Astrocyte (in vitro differentiated cells and primary cell): ENCODE measurements around the gene LPO. TPM values are rescaled to one million over a fixed set of nuclear protein-coding genes. Genes with fewer than 3 reads are reported as not detected.

Experiments
- DNase-seq: peaks from one replicate; pipeline ENCODE4 v3.0.0-alpha.2; 2010; ENCODE audit warnings: low read depth
- FAIRE-seq: peaks from 2 replicates; lab custom pipeline; 2011; peaks lifted over from hg19 to GRCh38; lab: Jason Lieb, UNC
- H2AFZ ChIP-seq: 2 replicates; pipeline ENCODE4 v1.6.0; 2012; ENCODE audit warnings: low read depth, low read length, inconsistent platforms
- H3K27ac ChIP-seq: 2 replicates; pipeline ENCODE4 v1.5.1; 2011; ENCODE audit warnings: low read depth, low read length, inconsistent platforms
- H3K27me3 ChIP-seq: 2 replicates; pipeline ENCODE4 v1.6.0; 2011; ENCODE audit warnings: low read length, inconsistent platforms; ENCODE audit not compliant: insufficient read depth
- H3K36me3 ChIP-seq: 2 replicates; pipeline ENCODE4 v1.5.1; 2011; ENCODE audit warnings: low read length, inconsistent platforms; ENCODE audit not compliant: insufficient read depth
- H3K4me1 ChIP-seq: 2 replicates; pipeline ENCODE4 v1.5.1; 2011; ENCODE audit warnings: low read length, inconsistent platforms; ENCODE audit not compliant: insufficient read depth
- H3K4me2 ChIP-seq: 2 replicates; pipeline ENCODE4 v1.6.0; 2012; ENCODE audit warnings: low read length, inconsistent platforms
- H3K4me3 ChIP-seq: 2 replicates; pipeline ENCODE4 v1.5.1; 2011; ENCODE audit warnings: low read depth, mild to moderate bottlenecking, low read length, inconsistent platforms; ENCODE audit not compliant: insufficient read depth
- H3K79me2 ChIP-seq: 2 replicates; pipeline ENCODE4 v1.6.0; 2012; ENCODE audit warnings: mild to moderate bottlenecking, low read length, inconsistent platforms; ENCODE audit not compliant: insufficient read depth
- H3K9ac ChIP-seq: 2 replicates; pipeline ENCODE4 v1.6.0; 2012; ENCODE audit warnings: mild to moderate bottlenecking, low read length, inconsistent platforms
- H3K9me3 ChIP-seq: 2 replicates; pipeline ENCODE4 v1.5.1; 2012; ENCODE audit warnings: low read depth, mild to moderate bottlenecking, low read length, inconsistent platforms; ENCODE audit not compliant: insufficient read depth
- H4K20me1 ChIP-seq: 2 replicates; pipeline ENCODE4 v1.6.0; 2012; ENCODE audit warnings: low read length, inconsistent platforms; ENCODE audit not compliant: insufficient read depth
- H3K27ac Mint-ChIP-seq: one replicate; pipeline ENCODE4 v1.8.0; 2021; ENCODE audit warnings: mild to moderate bottlenecking, mixed read lengths; ENCODE audit not compliant: unreplicated experiment
- H3K27me3 Mint-ChIP-seq: one replicate; pipeline ENCODE4 v1.8.0; 2021; ENCODE audit warnings: low read depth, mixed read lengths; ENCODE audit not compliant: unreplicated experiment
- H3K36me3 Mint-ChIP-seq: one replicate; pipeline ENCODE4 v1.8.0; 2021; ENCODE audit warnings: low read depth, mixed read lengths; ENCODE audit not compliant: unreplicated experiment
- H3K4me1 Mint-ChIP-seq: one replicate; pipeline ENCODE4 v1.8.0; 2021; ENCODE audit warnings: low read depth, mixed read lengths; ENCODE audit not compliant: unreplicated experiment
- H3K4me3 Mint-ChIP-seq: one replicate; pipeline ENCODE4 v1.8.0; 2021; ENCODE audit warnings: mild to moderate bottlenecking, moderate library complexity, mixed read lengths; ENCODE audit not compliant: unreplicated experiment
- H3K9me3 Mint-ChIP-seq: one replicate; pipeline ENCODE4 v1.8.0; 2021; ENCODE audit warnings: mild to moderate bottlenecking, mixed read lengths; ENCODE audit not compliant: unreplicated experiment
- EZH2 ChIP-seq: IDR thresholded peaks from 2 replicates; pipeline ENCODE4 v1.6.1; 2012; ENCODE audit warnings: mild to moderate bottlenecking, low read length, inconsistent platforms; ENCODE audit not compliant: insufficient read depth
- total RNA-seq: library from RNA; stranded (reverse); gene quantifications from 2 replicates; pipeline ENCODE4 v1.2.1, GENCODE V29; 2021
- TF ChIP-seq, protein P1 (sequence below): IDR thresholded peaks from 2 replicates; pipeline ENCODE4 v1.5.1; 2011; ENCODE audit warnings: low read depth, mild to moderate bottlenecking, inconsistent platforms, low read length, moderate library complexity; ENCODE audit not compliant: insufficient read depth

The LPO gene
- total RNA-seq, 1 donor from 2014 or later, result not detected

DNA sequence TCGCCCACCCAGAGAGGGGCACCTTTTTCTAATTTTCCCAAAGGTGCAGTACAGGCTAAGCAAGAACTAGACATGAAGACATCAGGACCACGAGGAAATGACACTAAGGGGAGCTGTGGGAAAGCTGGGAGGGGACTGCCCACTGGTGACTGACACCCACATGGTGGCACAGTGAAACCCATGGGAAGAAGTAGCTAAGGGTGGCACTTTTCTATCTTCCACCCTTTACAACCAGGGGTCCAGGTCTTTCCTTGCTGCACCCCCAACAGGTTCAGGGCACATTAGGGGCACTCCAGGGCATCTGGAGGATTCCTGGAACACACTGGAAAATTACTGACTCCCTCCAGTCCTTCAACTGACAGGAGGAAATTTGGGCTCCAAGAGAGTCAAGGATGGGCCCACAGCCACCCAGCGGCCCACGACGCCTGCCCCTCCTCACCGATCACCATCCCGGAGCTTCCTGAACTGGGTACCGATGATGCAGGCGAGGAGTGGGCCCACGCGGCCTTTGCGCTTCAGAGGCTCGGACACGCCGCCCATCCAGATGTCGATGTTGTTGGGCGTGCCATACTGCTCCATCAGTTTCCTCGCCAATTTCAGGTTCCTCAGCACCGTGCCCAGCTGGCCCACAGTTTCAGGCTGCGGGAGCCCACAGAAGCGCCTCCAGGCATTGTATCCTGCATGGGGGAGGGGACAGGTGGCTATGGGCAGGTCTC, 33.0 kb downstream of the LPO start:
- DNase-seq, result no peak
- H3K9me3 Mint-ChIP-seq, result peaks cover 1% of the 10 kb centered on the region
- no peak overlapping the region for H2AFZ ChIP-seq

DNA sequence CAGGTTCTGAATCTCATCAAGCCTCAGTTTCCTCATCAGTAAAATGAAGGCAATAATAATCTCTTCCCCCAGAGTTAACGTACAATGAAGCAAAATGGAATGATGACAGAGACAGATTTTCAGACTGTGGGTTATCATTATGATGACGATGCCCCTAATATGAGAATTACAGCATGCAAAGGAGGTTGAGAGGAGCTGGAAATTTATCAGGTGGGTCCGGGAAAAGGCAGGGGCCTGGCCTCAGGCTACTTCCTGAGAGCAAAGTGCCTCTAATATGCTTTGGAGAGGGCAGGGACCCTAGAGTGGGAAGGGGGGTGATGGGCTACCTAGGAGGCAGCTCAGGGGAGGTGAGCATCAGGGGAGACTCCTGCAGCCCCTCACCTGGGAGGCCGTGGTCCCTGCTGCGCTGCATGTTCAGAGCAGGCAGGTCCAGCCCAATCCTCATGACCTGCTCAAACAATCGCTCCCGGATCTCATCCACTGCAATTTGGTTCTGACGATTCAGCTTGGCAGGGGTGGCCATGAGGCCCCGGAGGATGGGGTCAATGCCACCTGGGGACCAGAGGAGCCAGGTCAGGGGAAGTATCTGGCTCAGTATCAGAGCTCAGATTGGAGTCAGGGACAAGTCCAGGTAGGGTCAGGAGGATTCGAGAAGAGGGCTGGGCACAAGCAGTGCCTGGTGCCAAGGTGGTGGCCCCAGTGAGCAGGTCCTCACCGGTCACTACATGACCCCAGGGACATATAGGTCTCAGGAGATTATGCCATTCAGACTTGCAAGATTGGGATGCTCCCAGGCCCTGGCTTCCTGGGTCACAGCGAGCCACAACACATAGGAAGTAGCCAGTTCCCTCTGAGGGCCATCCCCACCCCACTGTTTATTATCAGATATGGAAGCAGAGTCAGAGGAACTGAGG, 34.2 kb downstream of the LPO start:
- Mint-ChIP-seq H3K4me3 (no peak overlapping the region), H3K9me3 (peaks cover 1% of the 10 kb centered on the region), H3K27me3 (peaks cover 65% of the 10 kb centered on the region), H3K4me1 (no peaks in the 10 kb centered on the region), H3K27ac (no peak overlapping the region), H3K36me3 (no peaks in the 10 kb centered on the region)
- Histone ChIP-seq H3K27ac (no peak overlapping the region), H3K27me3 (peaks cover 2% of the 10 kb centered on the region), H3K4me2 (no peak overlapping the region), H3K79me2 (no peaks in the 10 kb centered on the region), H3K4me3 (no peak overlapping the region), H2AFZ (no peak overlapping the region), H4K20me1 (no peaks in the 10 kb centered on the region), H3K36me3 (no peaks in the 10 kb centered on the region), H3K9ac (no peak overlapping the region), H3K9me3 (no peaks in the 10 kb centered on the region), H3K4me1 (no peaks in the 10 kb centered on the region)
- FAIRE-seq (no peak), DNase-seq (no peak)
- TF ChIP-seq EZH2, result no peak
- TF ChIP-seq, protein P1, sequence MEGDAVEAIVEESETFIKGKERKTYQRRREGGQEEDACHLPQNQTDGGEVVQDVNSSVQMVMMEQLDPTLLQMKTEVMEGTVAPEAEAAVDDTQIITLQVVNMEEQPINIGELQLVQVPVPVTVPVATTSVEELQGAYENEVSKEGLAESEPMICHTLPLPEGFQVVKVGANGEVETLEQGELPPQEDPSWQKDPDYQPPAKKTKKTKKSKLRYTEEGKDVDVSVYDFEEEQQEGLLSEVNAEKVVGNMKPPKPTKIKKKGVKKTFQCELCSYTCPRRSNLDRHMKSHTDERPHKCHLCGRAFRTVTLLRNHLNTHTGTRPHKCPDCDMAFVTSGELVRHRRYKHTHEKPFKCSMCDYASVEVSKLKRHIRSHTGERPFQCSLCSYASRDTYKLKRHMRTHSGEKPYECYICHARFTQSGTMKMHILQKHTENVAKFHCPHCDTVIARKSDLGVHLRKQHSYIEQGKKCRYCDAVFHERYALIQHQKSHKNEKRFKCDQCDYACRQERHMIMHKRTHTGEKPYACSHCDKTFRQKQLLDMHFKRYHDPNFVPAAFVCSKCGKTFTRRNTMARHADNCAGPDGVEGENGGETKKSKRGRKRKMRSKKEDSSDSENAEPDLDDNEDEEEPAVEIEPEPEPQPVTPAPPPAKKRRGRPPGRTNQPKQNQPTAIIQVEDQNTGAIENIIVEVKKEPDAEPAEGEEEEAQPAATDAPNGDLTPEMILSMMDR, result no peak

More for the DNA sequence above, 33.0 kb downstream of the LPO start:
- Mint-ChIP-seq H3K36me3 (no peaks in the 10 kb centered on the region), H3K27ac (no peak overlapping the region), H3K4me3 (no peak overlapping the region), H3K27me3 (peaks cover 67% of the 10 kb centered on the region), H3K4me1 (no peaks in the 10 kb centered on the region)
- Histone ChIP-seq H3K9ac (no peak overlapping the region), H3K36me3 (no peaks in the 10 kb centered on the region), H4K20me1 (no peaks in the 10 kb centered on the region), H3K4me3 (no peak overlapping the region), H3K27me3 (peaks cover 4% of the 10 kb centered on the region), H3K79me2 (no peaks in the 10 kb centered on the region), H3K4me2 (no peak overlapping the region), H3K9me3 (no peaks in the 10 kb centered on the region), H3K4me1 (no peaks in the 10 kb centered on the region), H3K27ac (no peak overlapping the region)
- FAIRE-seq, result no peak
- TF ChIP-seq, protein P1, result no peak
- TF ChIP-seq EZH2, result no peak
